Transverse colon (tissue), 4 donors: Measurements from ENCODE around the gene TAX1BP1. TPM values are rescaled to one million over a fixed set of nuclear protein-coding genes. Genes with fewer than 3 reads are reported as not detected.
A peak's percentile ranks its signal among the peaks of the same experiment; 100 is the strongest.
"Not testable (repeated sequence)": the region's sequence is repeated elsewhere in the genome, so short reads cannot be mapped to it uniquely, and the experiment has no call there.

Experiments
- DNase-seq: peaks from one replicate; pipeline ENCODE4 v3.0.0-alpha.2; 2019
- H3K27ac ChIP-seq, 4 donors: fragments of 200-600 bp; sonication (generic); 2 replicates each; pipeline ENCODE4 v1.5.1; 2016 to 2018; ENCODE audit warnings: inconsistent platforms in 4 of 4
- H3K27me3 ChIP-seq: fragments of 200-600 bp; sonication (generic); 2 replicates; pipeline ENCODE4 v1.5.1; 2017; ENCODE audit warnings: inconsistent platforms
- H3K36me3 ChIP-seq, 4 donors: fragments of 200-600 bp; sonication (generic); 2 replicates each; pipeline ENCODE4 v1.5.1; 2017 to 2019; ENCODE audit warnings: inconsistent platforms in 4 of 4
- H3K4me1 ChIP-seq, 4 donors: fragments of 200-600 bp; sonication (generic); 2 replicates each; pipeline ENCODE4 v1.5.1; 2017 to 2020; ENCODE audit warnings: inconsistent platforms in 4 of 4
- H3K4me3 ChIP-seq, 4 donors: fragments of 200-600 bp; sonication (generic); 1 replicate in 1 of 4; 2 replicates in 3 of 4; pipeline versions ENCODE4 v1.5.1 to v1.6.1; 2017 to 2019; ENCODE audit warnings: inconsistent platforms in 4 of 4
- H3K9me3 ChIP-seq, 2 donors: fragments of 200-600 bp; sonication (generic); 2 replicates each; pipeline ENCODE4 v1.5.1; 2017 to 2019; ENCODE audit warnings: inconsistent platforms in 2 of 2
- CTCF ChIP-seq, 5 experiments: fragments of 200-600 bp in 3 of 5; fragments of 450-650 bp in 2 of 5; sonication (generic) in 3 of 5; IDR thresholded peaks; 1 replicate in 2 of 5; 2 replicates in 3 of 5; pipeline ENCODE4 v1.5.1; 2016 to 2017; ENCODE audit warnings: antibody characterized with exemption in 5 of 5, inconsistent platforms in 3 of 5, mild to moderate bottlenecking in 2 of 5, moderate library complexity in 1 of 5
- EP300 ChIP-seq: sonication (generic); formaldehyde crosslinking; IDR thresholded peaks from one replicate; pipeline ENCODE4 v1.6.1; 2017; ENCODE audit warnings: antibody characterized with exemption, low read depth
- POLR2A ChIP-seq: fragments of 450-650 bp; IDR thresholded peaks from one replicate; pipeline ENCODE4 v1.6.1; 2016; ENCODE audit warnings: antibody characterized with exemption, mild to moderate bottlenecking, moderate library complexity
- POLR2AphosphoS5 ChIP-seq, 3 donors: sonication (generic); formaldehyde crosslinking; IDR thresholded peaks; one replicate each; pipeline ENCODE4 v1.6.1; 2016; ENCODE audit warnings: antibody characterized with exemption in 3 of 3
- WGBS, 2 donors: methylation state at CpG; one replicate each; pipeline ENCODE4 v1.1.5; 2018; ENCODE audit warnings: low coverage in 1 of 2; 5-methylcytosine and 5-hydroxymethylcytosine counted together
- in situ Hi-C, 4 donors: fragments of 200-750 bp; cut with MboI; loops; one replicate each; pipeline versions ENCODE4 v1.15.0 to v1.15.1; 2017; ENCODE audit warnings: low sequenced_read_pairs in 3 of 4, low pct_ligation_motif_present in 1 of 4, low pct_unique_long_range_greater_than_20kb in 1 of 4
- intact Hi-C: fragments of 100-400 bp; cut with DNase I; formaldehyde crosslinking; loops from one replicate; pipeline ENCODE4 v1.15.1; 2023; ENCODE audit warnings: low total_unique reads
- total RNA-seq, 4 donors: library from RNA; depleted of rRNA; stranded (reverse); fragments of >200 nt; gene quantifications; one replicate each; pipeline ENCODE4 v1.1.0, GENCODE V29; 2016

The TAX1BP1 gene
- total RNA-seq, 4 donors from 2014 or later, result 67.9 to 133 (median 123) TPM

GRCh38 chr7:27737178-27737577, 2.8 kb upstream of the TAX1BP1 start:
- intact Hi-C loops (no loop called here), in situ Hi-C loops (no loop called here)
- Histone ChIP-seq H3K9me3 (no peaks in the 10 kb centered on the region), H3K27ac (peak overlapping the region in 1 of 4 donors; percentile 98), H3K27me3 (no peaks in the 10 kb centered on the region), H3K4me3 (no peak overlapping the region), H3K36me3 (no peaks in the 10 kb centered on the region), H3K4me1 (peaks cover 0 to 62% (median 31%) of the 10 kb centered on the region in 4 donors)
- 98% methylated on average over 2 of the region's 2 CpGs; no CpG with 5 or more reads in 1 of the 2 donors for WGBS, 2 donors
- DNase-seq, result no peak
- TF ChIP-seq POLR2AphosphoS5 (IDR thresholded peaks at IDR 0.05), result no peak
- TF ChIP-seq EP300, result no peak
- no peak for TF ChIP-seq CTCF (IDR thresholded peaks at IDR 0.05)
- no peak for TF ChIP-seq POLR2A

GRCh38 chr7:27737616-27738015, 2.3 kb upstream of the TAX1BP1 start:
- 56 to 69% methylated on average over 1 to 2 of the region's 2 CpGs for WGBS, 2 donors

GRCh38 chr7:27739301-27739908, 557 bp upstream of the TAX1BP1 start:
- H3K9me3 ChIP-seq, result no peaks in the 10 kb centered on the region
- H3K4me1 ChIP-seq, result peaks cover under 1 to 74% (median 32%) of the 10 kb centered on the region in 4 donors
- in situ Hi-C loops (no loop called here), intact Hi-C loops (no loop called here)
- no peaks in the 10 kb centered on the region for H3K36me3 ChIP-seq
- H3K4me3 ChIP-seq, result peak overlapping the region; percentile 30 to 96 (median 90)
- H3K27ac ChIP-seq, result peak overlapping the region; percentile 96 to 99 (median 98)
- TF ChIP-seq POLR2AphosphoS5 (IDR thresholded peaks at IDR 0.05), result no peak
- no peak for TF ChIP-seq EP300
- TF ChIP-seq POLR2A, result no peak
- no peak for TF ChIP-seq CTCF (IDR thresholded peaks at IDR 0.05)
- H3K27me3 ChIP-seq, result no peaks in the 10 kb centered on the region
- no peak for DNase-seq
- 2 to 3% methylated on average over 13 to 17 of the region's 17 CpGs for WGBS, 2 donors

More at GRCh38 chr7:27737616-27738015, 2.3 kb upstream of the TAX1BP1 start:
- Histone ChIP-seq H3K27ac (peak overlapping the region; percentile 96 to 99 (median 98)), H3K27me3 (no peaks in the 10 kb centered on the region), H3K4me1 (peaks cover 0 to 66% (median 32%) of the 10 kb centered on the region in 4 donors), H3K9me3 (no peaks in the 10 kb centered on the region), H3K4me3 (no peak overlapping the region), H3K36me3 (no peaks in the 10 kb centered on the region)
- no peak for DNase-seq
- no peak for TF ChIP-seq CTCF (IDR thresholded peaks at IDR 0.05)
- TF ChIP-seq POLR2A, result no peak
- no peak for TF ChIP-seq EP300
- no peak for TF ChIP-seq POLR2AphosphoS5 (IDR thresholded peaks at IDR 0.05)
- intact Hi-C loops, result no loop called here
- in situ Hi-C loops, result no loop called here

GRCh38 chr7:27740449-27741086, 606 bp downstream of the TAX1BP1 start:
- intact Hi-C loops, result no loop called here
- in situ Hi-C loops, result no loop called here
- Histone ChIP-seq H3K27me3 (no peaks in the 10 kb centered on the region), H3K36me3 (no peaks in the 10 kb centered on the region), H3K9me3 (no peaks in the 10 kb centered on the region), H3K27ac (peak overlapping the region; percentile 96 to 99 (median 98)), H3K4me1 (peaks cover 9 to 76% (median 31%) of the 10 kb centered on the region in 4 donors), H3K4me3 (peak overlapping the region; percentile 89 to 96 (median 93))
- 1% methylated on average over 15 to 44 of the region's 49 CpGs for WGBS, 2 donors
- no peak for TF ChIP-seq EP300
- peak in 1 of 5 experiments; percentile 4 for TF ChIP-seq CTCF (IDR thresholded peaks at IDR 0.05)
- TF ChIP-seq POLR2AphosphoS5 (IDR thresholded peaks at IDR 0.05), result peak; percentile 91 to 98 (median 92)
- peak; percentile 82 for TF ChIP-seq POLR2A
- peak; percentile 96 for DNase-seq

GRCh38 chr7:27742091-27742710, 2.2 kb downstream of the TAX1BP1 start:
- in situ Hi-C loops, H3K4me3 ChIP-seq, H3K9me3 ChIP-seq, H3K27ac ChIP-seq, DNase-seq, H3K36me3 ChIP-seq, intact Hi-C loops, H3K27me3 ChIP-seq: not testable (repeated sequence)
- 78 to 100% methylated on average over 1 to 10 of the region's 11 CpGs for WGBS, 2 donors
- peaks cover 9 to 79% (median 34%) of the 10 kb centered on the region in 4 donors for H3K4me1 ChIP-seq
